GM19238 (cell line): ENCODE results near the gene ILRUN.
"Not testable (repeated sequence)": the region's sequence is repeated elsewhere in the genome, so short reads cannot be mapped to it uniquely, and the experiment has no call there.

Source experiments
- DNase-seq: peaks from one replicate; pipeline ENCODE4 v3.0.0; 2011; ENCODE audit warnings: low spot score; ENCODE audit not compliant: insufficient read length

ILRUN gene

GRCh38 chr6:34665019-34665418 lies 31.5 kb downstream of the ILRUN start:
- DNase-seq = no peak

GRCh38 chr6:34664256-34664971 lies 32.2 kb downstream of the ILRUN start:
- no peak for DNase-seq

GRCh38 chr6:34663831-34664255 lies 32.7 kb downstream of the ILRUN start:
- no peak for DNase-seq

- DNase-seq = no peak
Observed at GRCh38 chr6:34663371-34663770, 33.2 kb downstream of the ILRUN start.

GRCh38 chr6:34661357-34661756 lies 35.2 kb downstream of the ILRUN start:
- DNase-seq = no peak

- no peak for DNase-seq
Observed at GRCh38 chr6:34658605-34659265, 37.8 kb downstream of the ILRUN start.

GRCh38 chr6:34657979-34658480 lies 38.5 kb downstream of the ILRUN start:
- not testable (repeated sequence) for DNase-seq

GRCh38 chr6:34657307-34657978 lies 39.1 kb downstream of the ILRUN start:
- DNase-seq = no peak

- DNase-seq = no peak
Observed at GRCh38 chr6:34657037-34657306, 39.6 kb downstream of the ILRUN start.

- DNase-seq = peak; percentile 46
Observed at GRCh38 chr6:34656378-34657036, 40.1 kb downstream of the ILRUN start.

GRCh38 chr6:34655876-34656377 lies 40.6 kb downstream of the ILRUN start:
- DNase-seq = not testable (repeated sequence)

- DNase-seq = no peak
Observed at GRCh38 chr6:34654061-34654710, 42.4 kb downstream of the ILRUN start.

- DNase-seq = no peak
Observed at GRCh38 chr6:34652263-34652662, 44.3 kb downstream of the ILRUN start.

- DNase-seq = no peak
Observed at GRCh38 chr6:34650823-34651222, 45.7 kb downstream of the ILRUN start.

GRCh38 chr6:34650232-34650631 lies 46.3 kb downstream of the ILRUN start:
- DNase-seq = not testable (repeated sequence)

- no peak for DNase-seq
Observed at GRCh38 chr6:34648806-34649205, 47.8 kb downstream of the ILRUN start.
